Measurements from ENCODE around the gene NDFIP2. TPM values are rescaled to one million over a fixed set of nuclear protein-coding genes. Genes with fewer than 3 reads are reported as not detected.

NDFIP2 gene
- total and polyA plus RNA-seq, 2 donors (not counting 3 experiments of a cell fraction or from before 2014, with no cell fraction given) = 7.9 to 18.5 TPM

DNA sequence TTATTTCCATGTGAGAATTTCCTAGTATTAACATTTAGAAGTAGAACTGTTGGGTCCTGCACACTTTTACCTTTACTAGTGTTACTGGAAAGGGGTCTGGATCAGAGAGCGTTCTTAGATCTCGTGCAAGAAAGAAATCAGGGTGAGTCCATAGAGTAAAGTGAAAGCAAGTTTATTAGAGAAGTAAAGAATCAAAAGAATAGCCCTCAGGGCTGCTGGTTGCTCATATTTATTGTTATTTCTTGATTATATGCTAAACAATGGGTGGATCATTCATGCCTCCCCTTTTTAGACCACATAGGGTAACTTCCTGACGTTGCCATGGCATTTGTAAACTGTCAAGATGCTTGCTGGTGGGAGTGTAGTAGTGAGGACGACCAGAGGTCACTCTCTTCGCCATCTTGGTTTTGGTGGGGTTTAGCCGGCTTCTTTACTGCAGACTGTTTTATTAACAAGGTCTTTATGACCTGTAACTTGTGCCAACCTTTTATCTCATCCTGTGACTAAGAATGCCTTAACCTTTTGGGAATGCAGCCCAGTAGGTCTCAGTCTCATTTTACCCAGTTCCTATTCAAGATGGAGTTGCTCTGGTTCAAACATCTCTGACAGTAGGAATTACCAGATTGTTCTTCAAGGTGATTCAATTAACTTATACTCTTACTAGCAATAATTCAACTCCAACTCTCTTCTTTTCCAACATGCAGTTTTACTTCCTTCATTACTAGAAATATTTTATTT lies 27.4 kb downstream of the NDFIP2 start:
- H3K36me3 ChIP-seq (ENCODE audit: control insufficient read depth in 2 of 2, extremely low read depth in 1 of 2, insufficient read depth in 2 of 2, low read length in 2 of 2) = no peaks in the 10 kb centered on the region
- no TSS peak for BruUV-seq (replicated peaks)
- H3K9ac ChIP-seq (replicated peaks; ENCODE audit: extremely low read depth, insufficient read depth, low read length) = no peak overlapping the region
- CTCF ChIA-PET = no interaction called here
- H3K4me3 ChIP-seq (replicated peaks in 1 of 3; ENCODE audit: insufficient read depth in 1 of 3, low read depth in 1 of 3, low read length in 3 of 3) = no peak overlapping the region
- H3K9me3 ChIP-seq (replicated peaks; ENCODE audit: control insufficient read depth, insufficient read depth, low read length) = no peaks in the 10 kb centered on the region
- FAIRE-seq (no peak), DNase-seq (ENCODE audit: low read depth, low spot score) (no peak)
- H4K20me1 ChIP-seq (replicated peaks; ENCODE audit: control insufficient read depth, extremely low read depth, insufficient read depth, low read length) = no peaks in the 10 kb centered on the region
- intact Hi-C loops (cut with micrococcal nuclease) = no loop called here
- dilution Hi-C loops (cut with MboI; ENCODE audit: extremely low pct_ligation_motif_present, low sequenced_read_pairs) = no loop called here
- no peak overlapping the region for H3K27ac ChIP-seq (ENCODE audit: insufficient read depth, low read depth, low read length)
- no peaks in the 10 kb centered on the region for H3K9me1 ChIP-seq (replicated peaks; ENCODE audit: control insufficient read depth, extremely low read depth, insufficient read depth, low read length)
- H3K4me2 ChIP-seq (ENCODE audit: insufficient read depth, low read length) = no peak overlapping the region
- no peak overlapping the region for H2AFZ ChIP-seq (ENCODE audit: low read depth, low read length)
- POLR2A ChIA-PET = no interaction called here
- TF ChIP-seq MYC (IDR thresholded peaks at IDR 0.05; ENCODE audit: low read depth, low read length) = no peak
- TF ChIP-seq POLR2AphosphoS5 (IDR thresholded peaks at IDR 0.05; ENCODE audit: insufficient read depth, low read depth, low read length) = no peak
- TF ChIP-seq EZH2 (IDR thresholded peaks at IDR 0.05; ENCODE audit: borderline replicate concordance, low read depth, low read length, severe bottlenecking) = no peak
- TF ChIP-seq JUN (IDR thresholded peaks at IDR 0.05; ENCODE audit: borderline replicate concordance, insufficient read depth, insufficient read length, low read depth) = no peak
- TF ChIP-seq, protein P1, sequence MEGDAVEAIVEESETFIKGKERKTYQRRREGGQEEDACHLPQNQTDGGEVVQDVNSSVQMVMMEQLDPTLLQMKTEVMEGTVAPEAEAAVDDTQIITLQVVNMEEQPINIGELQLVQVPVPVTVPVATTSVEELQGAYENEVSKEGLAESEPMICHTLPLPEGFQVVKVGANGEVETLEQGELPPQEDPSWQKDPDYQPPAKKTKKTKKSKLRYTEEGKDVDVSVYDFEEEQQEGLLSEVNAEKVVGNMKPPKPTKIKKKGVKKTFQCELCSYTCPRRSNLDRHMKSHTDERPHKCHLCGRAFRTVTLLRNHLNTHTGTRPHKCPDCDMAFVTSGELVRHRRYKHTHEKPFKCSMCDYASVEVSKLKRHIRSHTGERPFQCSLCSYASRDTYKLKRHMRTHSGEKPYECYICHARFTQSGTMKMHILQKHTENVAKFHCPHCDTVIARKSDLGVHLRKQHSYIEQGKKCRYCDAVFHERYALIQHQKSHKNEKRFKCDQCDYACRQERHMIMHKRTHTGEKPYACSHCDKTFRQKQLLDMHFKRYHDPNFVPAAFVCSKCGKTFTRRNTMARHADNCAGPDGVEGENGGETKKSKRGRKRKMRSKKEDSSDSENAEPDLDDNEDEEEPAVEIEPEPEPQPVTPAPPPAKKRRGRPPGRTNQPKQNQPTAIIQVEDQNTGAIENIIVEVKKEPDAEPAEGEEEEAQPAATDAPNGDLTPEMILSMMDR (IDR thresholded peaks at IDR 0.05; ENCODE audit: extremely low read depth in 1 of 2, insufficient read depth in 1 of 2, low read depth in 1 of 2, low read length in 2 of 2) = no peak
- TF ChIP-seq FOS (IDR thresholded peaks at IDR 0.05; ENCODE audit: borderline replicate concordance, insufficient read depth, low read length) = no peak
- TF ChIP-seq, protein P2, sequence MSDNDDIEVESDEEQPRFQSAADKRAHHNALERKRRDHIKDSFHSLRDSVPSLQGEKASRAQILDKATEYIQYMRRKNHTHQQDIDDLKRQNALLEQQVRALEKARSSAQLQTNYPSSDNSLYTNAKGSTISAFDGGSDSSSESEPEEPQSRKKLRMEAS (IDR thresholded peaks at IDR 0.05; ENCODE audit: insufficient read depth, insufficient read length) = no peak
- no peak for TF ChIP-seq POLR2A (IDR thresholded peaks at IDR 0.05; ENCODE audit: low read depth, low read length)
- no peaks in the 10 kb centered on the region for H3K27me3 ChIP-seq (ENCODE audit: control insufficient read depth in 2 of 2, insufficient read depth in 2 of 2, low read length in 2 of 2)
- peaks cover 8% of the 10 kb centered on the region for H3K4me1 ChIP-seq (ENCODE audit: control insufficient read depth, extremely low read depth, insufficient read depth, low read length)
- peaks cover 7% of the 10 kb centered on the region for H3K79me2 ChIP-seq (ENCODE audit: control insufficient read depth, insufficient read depth, low read length)

Data from endothelial cell of umbilical vein (primary cell).